Measurements from ENCODE around the gene TMEM212.
A peak's percentile ranks its signal among the peaks of the same experiment; 100 is the strongest.

The TMEM212 gene

GRCh38 chr3:171842864-171843518, at the start of gene TMEM212:
TMEM212 (plus strand) TSS chr3:171843349; CDS start chr3:171843384, 35 bp downstream.
- DNase-seq (ENCODE audit: low spot score) = no peak

GRCh38 chr3:171796625-171797264, 46.4 kb upstream of the TMEM212 start:
- no peak for DNase-seq (ENCODE audit: low spot score)

GRCh38 chr3:171797265-171797679, 45.9 kb upstream of the TMEM212 start:
- DNase-seq (ENCODE audit: low spot score) = no peak

- DNase-seq (ENCODE audit: low spot score) = no peak
Observed at GRCh38 chr3:171797873-171798272, 45.3 kb upstream of the TMEM212 start.

- DNase-seq (ENCODE audit: low spot score) = no peak
Observed at GRCh38 chr3:171799501-171799900, 43.6 kb upstream of the TMEM212 start.

- no peak for DNase-seq (ENCODE audit: low spot score)
Observed at GRCh38 chr3:171801738-171802589, 41.2 kb upstream of the TMEM212 start.

GRCh38 chr3:171802590-171802956, 40.6 kb upstream of the TMEM212 start:
- no peak for DNase-seq (ENCODE audit: low spot score)

- DNase-seq (ENCODE audit: low spot score) = no peak
Observed at GRCh38 chr3:171803044-171803443, 40.1 kb upstream of the TMEM212 start.

GRCh38 chr3:171804618-171805389, 38.3 kb upstream of the TMEM212 start:
- DNase-seq (ENCODE audit: low spot score) = no peak

- no peak for DNase-seq (ENCODE audit: low spot score)
Observed at GRCh38 chr3:171805687-171806086, 37.5 kb upstream of the TMEM212 start.

GRCh38 chr3:171806200-171807128, 36.7 kb upstream of the TMEM212 start:
- DNase-seq (ENCODE audit: low spot score) = peak; percentile 14

GRCh38 chr3:171807129-171807675, 35.9 kb upstream of the TMEM212 start:
- DNase-seq (ENCODE audit: low spot score) = no peak

- DNase-seq (ENCODE audit: low spot score) = no peak
Observed at GRCh38 chr3:171807806-171808205, 35.3 kb upstream of the TMEM212 start.

- DNase-seq (ENCODE audit: low spot score) = no peak
Observed at GRCh38 chr3:171809611-171809860, 33.6 kb upstream of the TMEM212 start.

- peak; percentile 9 for DNase-seq (ENCODE audit: low spot score)
Observed at GRCh38 chr3:171809861-171810628, 33.1 kb upstream of the TMEM212 start, which contains the start of gene PLD1. PLD1 (minus strand) TSS chr3:171810483; CDS start chr3:171738051, 72,432 bp downstream.

- no peak for DNase-seq (ENCODE audit: low spot score)
Observed at GRCh38 chr3:171810629-171811294, 32.4 kb upstream of the TMEM212 start.

- no peak for DNase-seq (ENCODE audit: low spot score)
Observed at GRCh38 chr3:171811295-171811912, 31.7 kb upstream of the TMEM212 start.

GRCh38 chr3:171811913-171812335, 31.2 kb upstream of the TMEM212 start:
- DNase-seq (ENCODE audit: low spot score) = no peak

GRCh38 chr3:171812811-171813210, 30.3 kb upstream of the TMEM212 start:
- no peak for DNase-seq (ENCODE audit: low spot score)
